AG04449 (cell line): Measurements from ENCODE around the gene CASP7.

Source experiments
- CTCF ChIA-PET: fragments of 350-600 bp; formaldehyde crosslinking; extraction: SDS; loops from one replicate; lab custom pipeline; 2021; ENCODE audit warnings: antibody characterized with exemption; lab: Yijun Ruan, JAX
- POLR2A ChIA-PET: fragments of 400-600, 350-600 bp; formaldehyde crosslinking; extraction: SDS; loops from one replicate; lab custom pipeline; 2020; ENCODE audit warnings: antibody characterized with exemption, inconsistent platforms; lab: Yijun Ruan, JAX
- DNase-seq: peaks from one replicate; pipeline ENCODE4 v3.0.0-alpha.2; 2010; ENCODE audit warnings: low read depth, low spot score
- H3K4me3 ChIP-seq: 2 replicates; pipeline ENCODE4 v1.5.1; 2011; ENCODE audit warnings: low read depth, mild to moderate bottlenecking, control low read depth, low read length
- TF ChIP-seq, protein P1 (sequence below): IDR thresholded peaks from one replicate; pipeline ENCODE4 v1.5.1; 2011; ENCODE audit warnings: mild to moderate bottlenecking, moderate library complexity, low read length, control low read depth, inconsistent platforms; ENCODE audit not compliant: insufficient read depth; ENCODE audit errors: missing control alignments

Gene CASP7

DNA sequence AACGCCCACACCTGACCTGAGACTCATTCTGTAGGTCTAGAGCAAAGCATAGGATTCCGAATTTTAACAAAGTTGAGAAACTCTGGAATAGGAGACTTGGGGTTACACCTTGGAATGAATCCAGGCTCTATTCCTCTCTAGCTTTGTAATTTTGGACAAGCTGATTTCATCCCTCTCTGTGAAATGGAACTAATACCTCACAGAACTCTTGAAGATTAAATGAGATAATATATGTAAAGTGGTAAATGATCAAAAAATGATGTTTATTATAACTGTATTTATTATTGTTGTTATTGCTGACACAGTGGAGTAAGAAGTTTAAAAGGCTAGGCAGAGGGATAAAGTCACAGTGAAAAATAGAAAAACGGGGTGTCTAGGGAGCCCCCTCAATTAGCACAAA is 32.3 kb downstream of the CASP7 start:
- ChIA-PET POLR2A (no interaction called here), CTCF (no interaction called here)
- TF ChIP-seq, protein P1, sequence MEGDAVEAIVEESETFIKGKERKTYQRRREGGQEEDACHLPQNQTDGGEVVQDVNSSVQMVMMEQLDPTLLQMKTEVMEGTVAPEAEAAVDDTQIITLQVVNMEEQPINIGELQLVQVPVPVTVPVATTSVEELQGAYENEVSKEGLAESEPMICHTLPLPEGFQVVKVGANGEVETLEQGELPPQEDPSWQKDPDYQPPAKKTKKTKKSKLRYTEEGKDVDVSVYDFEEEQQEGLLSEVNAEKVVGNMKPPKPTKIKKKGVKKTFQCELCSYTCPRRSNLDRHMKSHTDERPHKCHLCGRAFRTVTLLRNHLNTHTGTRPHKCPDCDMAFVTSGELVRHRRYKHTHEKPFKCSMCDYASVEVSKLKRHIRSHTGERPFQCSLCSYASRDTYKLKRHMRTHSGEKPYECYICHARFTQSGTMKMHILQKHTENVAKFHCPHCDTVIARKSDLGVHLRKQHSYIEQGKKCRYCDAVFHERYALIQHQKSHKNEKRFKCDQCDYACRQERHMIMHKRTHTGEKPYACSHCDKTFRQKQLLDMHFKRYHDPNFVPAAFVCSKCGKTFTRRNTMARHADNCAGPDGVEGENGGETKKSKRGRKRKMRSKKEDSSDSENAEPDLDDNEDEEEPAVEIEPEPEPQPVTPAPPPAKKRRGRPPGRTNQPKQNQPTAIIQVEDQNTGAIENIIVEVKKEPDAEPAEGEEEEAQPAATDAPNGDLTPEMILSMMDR = no peak
- no peak overlapping the region for H3K4me3 ChIP-seq
- no peak for DNase-seq

DNA sequence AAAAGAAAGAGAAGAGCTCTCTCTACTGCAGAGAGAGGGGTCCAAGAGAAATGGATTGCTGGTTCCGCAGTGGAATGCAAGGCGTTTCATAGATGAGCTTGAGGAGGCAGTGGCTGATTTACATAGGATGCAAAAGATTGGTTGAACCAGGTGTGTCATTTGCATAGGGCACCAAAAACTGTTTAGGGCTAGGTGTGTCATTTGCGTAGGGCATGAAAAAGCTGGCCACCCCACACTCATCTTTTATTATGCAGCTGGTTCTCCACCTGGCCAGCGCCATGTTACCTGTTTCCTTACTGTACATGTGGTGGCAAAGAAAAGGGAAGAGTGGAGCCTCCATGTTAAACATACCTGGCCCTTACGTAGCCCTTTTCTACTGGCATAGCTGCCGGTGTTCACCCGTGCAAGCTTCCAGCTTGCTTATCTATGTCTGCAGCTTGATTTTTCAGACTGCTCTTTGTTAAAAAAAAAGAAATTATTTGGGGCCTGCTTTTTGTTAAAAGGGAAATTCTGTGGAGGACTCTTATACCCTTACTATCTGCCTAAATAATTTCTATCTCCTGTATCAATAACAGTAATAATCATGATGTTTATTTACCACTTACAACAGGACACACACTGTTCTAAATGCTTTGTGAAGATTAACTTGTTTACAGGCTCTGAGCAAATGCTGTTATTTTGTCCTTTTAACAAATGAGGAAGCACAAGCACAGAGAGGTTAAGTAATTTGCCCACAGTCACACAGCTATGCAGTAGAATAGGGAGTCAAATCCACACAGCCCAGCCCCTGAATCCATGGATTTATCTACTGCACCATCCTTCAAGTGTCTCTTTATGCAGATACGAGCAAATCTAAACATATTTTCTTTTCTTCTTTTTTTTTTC is 33.3 kb downstream of the CASP7 start:
- POLR2A ChIA-PET = no interaction called here
- no peak for DNase-seq

DNA sequence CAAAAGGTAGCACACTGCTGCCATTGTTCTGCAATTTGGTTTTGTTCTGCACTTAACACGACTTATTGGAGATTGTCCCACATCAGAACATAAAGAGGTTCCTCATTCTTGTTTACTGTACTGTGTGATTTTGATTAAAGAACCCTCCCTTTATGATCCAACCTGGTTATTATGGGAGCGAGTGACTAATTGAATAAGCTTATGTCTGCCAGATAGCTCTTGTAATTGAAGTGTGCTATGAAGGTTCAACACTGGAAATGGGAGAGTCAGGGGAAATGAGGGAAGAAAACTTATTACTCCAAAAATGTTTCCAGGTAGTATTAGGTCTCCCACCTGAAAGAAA is 33.9 kb downstream of the CASP7 start:
- TF ChIP-seq, protein P1 = no peak
- no peak for DNase-seq
- POLR2A ChIA-PET = no interaction called here
- no peak overlapping the region for H3K4me3 ChIP-seq
- CTCF ChIA-PET = interaction anchor here (1.4 kb wide), 1 partner anchor 9 kb away, joined by 3 read pairs; no protein-coding TSS in a partner anchor

More for the DNA sequence above, 33.3 kb downstream of the CASP7 start:
- CTCF ChIA-PET = interaction anchor here (1.4 kb wide), 1 partner anchor 8 kb away, joined by 3 read pairs; no protein-coding TSS in a partner anchor
- TF ChIP-seq, protein P1 = no peak
- no peak overlapping the region for H3K4me3 ChIP-seq

DNA sequence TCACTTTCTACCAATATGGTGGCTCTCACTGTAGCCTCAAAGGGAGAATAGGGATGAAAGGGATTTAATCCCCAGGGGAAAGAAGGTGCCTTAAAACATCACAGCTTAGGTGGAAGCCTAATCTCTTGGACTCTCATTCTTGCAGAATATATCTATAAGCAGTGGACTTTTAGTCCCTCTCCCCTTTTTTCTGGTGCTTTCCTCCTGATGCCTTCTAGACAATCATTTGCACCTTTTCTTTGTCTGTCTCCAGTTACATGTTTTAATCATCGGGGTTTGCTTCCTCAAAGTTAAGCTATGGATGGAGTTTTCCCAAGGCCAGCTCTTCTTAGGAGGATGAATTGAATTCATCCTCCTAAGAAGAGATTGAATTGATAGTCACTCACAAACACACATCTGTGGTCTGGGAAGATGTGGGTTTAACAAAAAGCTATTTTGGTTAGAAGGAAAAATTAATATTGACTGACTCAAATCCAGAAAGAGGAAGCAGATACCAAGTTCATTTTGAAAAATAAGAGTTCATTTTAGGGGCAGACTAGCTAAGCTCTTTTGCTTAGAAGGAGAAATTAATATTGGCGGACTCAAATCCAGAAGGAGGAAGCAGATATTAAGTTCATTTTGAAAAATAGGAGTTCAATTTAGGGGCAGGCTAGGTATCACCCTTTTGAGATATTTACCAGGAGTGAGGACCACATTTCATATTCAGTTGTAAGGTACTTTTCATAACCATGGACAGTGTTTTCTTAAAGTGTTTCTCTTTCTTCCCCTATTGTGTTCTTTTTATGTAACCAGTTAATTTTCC is 36.6 kb downstream of the CASP7 start:
- no peak for DNase-seq
- no peak overlapping the region for H3K4me3 ChIP-seq
- ChIA-PET CTCF (interaction anchor here (1.2 to 1.9 kb wide), 3 partner anchors 11 to 387 kb away, joined by 3 to 4 read pairs (median 3); no protein-coding TSS in a partner anchor), POLR2A (no interaction called here)
- TF ChIP-seq, protein P1 = no peak

DNA sequence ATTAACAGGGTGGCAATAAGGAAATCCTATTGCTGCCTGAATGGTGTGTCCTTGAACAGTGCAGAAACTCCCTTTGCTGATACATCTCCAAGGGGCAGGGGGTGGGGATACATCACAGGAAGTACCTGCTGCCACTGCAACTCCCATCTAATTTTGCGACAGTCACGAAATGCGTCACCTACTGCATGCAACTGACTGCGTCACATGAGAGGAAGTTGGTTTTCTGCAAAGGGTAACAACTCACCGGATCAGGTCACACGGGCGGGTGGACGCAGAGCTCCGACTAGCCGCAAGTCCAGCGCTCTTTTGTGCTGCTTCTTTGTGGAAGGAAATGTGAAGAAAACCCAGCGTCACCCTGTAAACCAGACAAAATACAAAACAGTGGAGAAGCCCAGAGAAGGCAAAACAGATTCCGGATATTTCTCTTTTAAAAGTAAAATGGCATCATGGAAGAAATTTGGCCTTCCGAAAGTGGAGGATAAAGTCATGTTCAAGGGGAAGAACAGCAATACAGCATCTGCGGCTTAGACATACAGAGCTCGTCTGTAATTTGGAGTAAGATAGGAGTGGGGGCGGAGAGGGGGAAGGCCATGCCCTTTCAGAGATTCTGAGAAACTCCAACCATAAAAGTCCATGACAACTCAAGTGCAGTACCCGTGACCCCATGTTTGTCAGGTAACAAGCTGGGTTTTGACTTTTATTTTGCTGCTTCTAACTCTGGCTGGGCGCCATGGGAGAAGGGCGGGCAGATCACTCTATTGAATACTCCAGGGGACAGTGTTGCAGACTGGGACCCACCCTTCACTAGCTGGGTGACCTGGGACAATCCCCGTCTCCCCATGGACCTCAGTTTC is 39.5 kb downstream of the CASP7 start:
- ChIA-PET CTCF (interaction anchor here (0.7 kb wide), 1 partner anchor 12 kb away, joined by 3 read pairs; no protein-coding TSS in a partner anchor), POLR2A (no interaction called here)

More for the DNA sequence above, 39.5 kb downstream of the CASP7 start:
- TF ChIP-seq, protein P1 = no peak
- no peak for DNase-seq
- H3K4me3 ChIP-seq = no peak overlapping the region
